ENCODE data around the gene LGR6.

DNA sequence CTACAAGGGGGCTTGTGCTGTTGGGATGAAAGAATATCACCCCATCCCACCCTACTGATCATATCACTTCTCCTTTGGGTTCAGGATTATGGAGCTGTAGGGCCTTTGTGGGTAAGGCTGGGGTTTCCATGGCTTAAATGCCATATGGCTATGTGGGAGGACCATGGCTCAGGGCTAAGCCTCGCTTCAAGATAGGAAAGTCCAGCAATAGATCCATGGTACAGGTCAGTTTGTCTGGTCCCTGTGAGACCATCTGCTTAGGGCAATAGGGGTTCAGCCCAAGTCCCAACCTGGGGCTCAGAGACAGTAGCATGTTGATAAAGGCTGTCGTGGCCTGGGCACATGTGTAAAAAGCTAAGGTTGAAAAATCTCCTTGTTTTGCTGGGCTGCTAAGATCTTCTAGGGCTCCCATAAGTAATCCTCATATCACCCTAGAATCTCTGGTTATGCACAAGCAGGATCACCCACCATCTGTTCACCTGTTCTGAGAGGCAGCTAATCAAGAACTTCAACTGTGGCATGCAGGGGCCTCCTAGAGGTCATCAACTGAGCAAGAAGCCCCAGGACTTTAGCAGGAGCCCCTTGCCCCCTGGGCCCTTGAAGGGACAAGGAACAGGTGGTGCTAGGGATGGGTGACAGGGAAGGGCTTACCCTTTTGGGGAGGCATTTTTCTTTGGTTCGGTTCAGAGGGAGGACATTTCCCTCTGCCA is 81.6 kb downstream of the LGR6 start:
- TF ChIP-seq, protein P1, sequence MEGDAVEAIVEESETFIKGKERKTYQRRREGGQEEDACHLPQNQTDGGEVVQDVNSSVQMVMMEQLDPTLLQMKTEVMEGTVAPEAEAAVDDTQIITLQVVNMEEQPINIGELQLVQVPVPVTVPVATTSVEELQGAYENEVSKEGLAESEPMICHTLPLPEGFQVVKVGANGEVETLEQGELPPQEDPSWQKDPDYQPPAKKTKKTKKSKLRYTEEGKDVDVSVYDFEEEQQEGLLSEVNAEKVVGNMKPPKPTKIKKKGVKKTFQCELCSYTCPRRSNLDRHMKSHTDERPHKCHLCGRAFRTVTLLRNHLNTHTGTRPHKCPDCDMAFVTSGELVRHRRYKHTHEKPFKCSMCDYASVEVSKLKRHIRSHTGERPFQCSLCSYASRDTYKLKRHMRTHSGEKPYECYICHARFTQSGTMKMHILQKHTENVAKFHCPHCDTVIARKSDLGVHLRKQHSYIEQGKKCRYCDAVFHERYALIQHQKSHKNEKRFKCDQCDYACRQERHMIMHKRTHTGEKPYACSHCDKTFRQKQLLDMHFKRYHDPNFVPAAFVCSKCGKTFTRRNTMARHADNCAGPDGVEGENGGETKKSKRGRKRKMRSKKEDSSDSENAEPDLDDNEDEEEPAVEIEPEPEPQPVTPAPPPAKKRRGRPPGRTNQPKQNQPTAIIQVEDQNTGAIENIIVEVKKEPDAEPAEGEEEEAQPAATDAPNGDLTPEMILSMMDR (IDR thresholded peaks at IDR 0.05) = no peak
- TF ChIP-seq POLR2AphosphoS5 (IDR thresholded peaks at IDR 0.05) (no peak), POLR2A (IDR thresholded peaks at IDR 0.05; ENCODE audit: low read depth) (no peak)

Measured in esophagus muscularis mucosa (tissue), 3 donors.